Fibroblast of lung (primary cell): ENCODE results near the gene AP1AR. TPM values are rescaled to one million over a fixed set of nuclear protein-coding genes. Genes with fewer than 3 reads are reported as not detected.

Experiments
- DNase-seq, 2 donors: peaks; one replicate each; pipeline versions ENCODE4 v3.0.0 to v3.0.0-alpha.2; 2010; ENCODE audit warnings: low read depth in 2 of 2
- H2AFZ ChIP-seq: 2 replicates; pipeline ENCODE4 v1.5.1; 2012; ENCODE audit warnings: low read length, control low read depth, inconsistent platforms
- H3K27ac ChIP-seq: 2 replicates; pipeline ENCODE4 v1.5.1; 2011; ENCODE audit warnings: low read length, control low read depth; ENCODE audit not compliant: insufficient read depth
- H3K27me3 ChIP-seq: 2 replicates; pipeline ENCODE4 v1.5.1; 2011; ENCODE audit warnings: mild to moderate bottlenecking, low read length; ENCODE audit not compliant: control insufficient read depth, insufficient read depth
- H3K36me3 ChIP-seq: 2 replicates; pipeline ENCODE4 v1.5.1; 2011; ENCODE audit warnings: low read length; ENCODE audit not compliant: control insufficient read depth, insufficient read depth
- H3K4me1 ChIP-seq: 2 replicates; pipeline ENCODE4 v1.5.1; 2011; ENCODE audit warnings: low read length; ENCODE audit not compliant: control insufficient read depth, insufficient read depth; ENCODE audit errors: extremely low read depth
- H3K4me2 ChIP-seq: 2 replicates; pipeline ENCODE4 v1.5.1; 2011; ENCODE audit warnings: low read length, control low read depth; ENCODE audit not compliant: insufficient read depth; ENCODE audit errors: extremely low read depth
- H3K4me3 ChIP-seq, 4 experiments: fragments of 200-600 bp in 1 of 4; sonication (generic) in 1 of 4; replicated peaks in 1 of 4; 2 replicates each; pipeline ENCODE4 v1.5.1; 2011 to 2016; ENCODE audit warnings: low read length in 4 of 4, low read depth in 3 of 4, mild to moderate bottlenecking in 3 of 4, control low read depth in 2 of 4, inconsistent platforms in 1 of 4, mixed read lengths in 1 of 4; ENCODE audit not compliant: insufficient read depth in 1 of 4; ENCODE audit errors: control extremely low read depth in 1 of 4
- H3K79me2 ChIP-seq: 2 replicates; pipeline ENCODE4 v1.5.1; 2012; ENCODE audit warnings: mild to moderate bottlenecking, low read length, inconsistent platforms; ENCODE audit not compliant: control insufficient read depth, insufficient read depth
- H3K9ac ChIP-seq: 2 replicates; pipeline ENCODE4 v1.5.1; 2011; ENCODE audit warnings: mild to moderate bottlenecking, low read length, control low read depth; ENCODE audit not compliant: insufficient read depth
- H3K9me3 ChIP-seq: 2 replicates; pipeline ENCODE4 v1.5.1; 2012; ENCODE audit warnings: low read depth, low read length; ENCODE audit not compliant: control insufficient read depth, insufficient read depth
- H4K20me1 ChIP-seq: 2 replicates; pipeline ENCODE4 v1.5.1; 2011; ENCODE audit warnings: low read length; ENCODE audit not compliant: control insufficient read depth, insufficient read depth; ENCODE audit errors: extremely low read depth
- EZH2 ChIP-seq: IDR thresholded peaks from 2 replicates; pipeline ENCODE4 v1.5.1; 2012; ENCODE audit warnings: low read length, control low read depth, mild to moderate bottlenecking; ENCODE audit errors: missing control alignments
- polyA plus RNA-seq, 2 donors: library from polyadenylated mRNA; depleted of rRNA in 1 of 2; stranded (reverse) in 1 of 2; unstranded in 1 of 2; fragments of >200 nt; gene quantifications; 2 replicates each; pipeline ENCODE4 v1.2.1, GENCODE V29; 2011 to 2012; ENCODE audit warnings: missing spikeins in 1 of 2
- total RNA-seq: library from RNA; depleted of rRNA; stranded (reverse); fragments of >200 nt; gene quantifications from 2 replicates; pipeline ENCODE4 v1.2.1, GENCODE V29; 2014
- TF ChIP-seq, protein P1 (sequence below), 2 donors: IDR thresholded peaks in 1 of 2; conservative IDR thresholded peaks in 1 of 2; 1 replicate in 1 of 2; 2 replicates in 1 of 2; pipeline ENCODE4 v1.5.1; 2011 to 2012; ENCODE audit warnings: low read length in 2 of 2, control low read depth in 1 of 2, inconsistent platforms in 1 of 2, low read depth in 1 of 2, mild to moderate bottlenecking in 1 of 2

The AP1AR gene
- total and polyA plus RNA-seq, 2 donors (not counting 1 experiment from before 2014, with no cell fraction given), result 8.4 to 30.9 TPM

DNA sequence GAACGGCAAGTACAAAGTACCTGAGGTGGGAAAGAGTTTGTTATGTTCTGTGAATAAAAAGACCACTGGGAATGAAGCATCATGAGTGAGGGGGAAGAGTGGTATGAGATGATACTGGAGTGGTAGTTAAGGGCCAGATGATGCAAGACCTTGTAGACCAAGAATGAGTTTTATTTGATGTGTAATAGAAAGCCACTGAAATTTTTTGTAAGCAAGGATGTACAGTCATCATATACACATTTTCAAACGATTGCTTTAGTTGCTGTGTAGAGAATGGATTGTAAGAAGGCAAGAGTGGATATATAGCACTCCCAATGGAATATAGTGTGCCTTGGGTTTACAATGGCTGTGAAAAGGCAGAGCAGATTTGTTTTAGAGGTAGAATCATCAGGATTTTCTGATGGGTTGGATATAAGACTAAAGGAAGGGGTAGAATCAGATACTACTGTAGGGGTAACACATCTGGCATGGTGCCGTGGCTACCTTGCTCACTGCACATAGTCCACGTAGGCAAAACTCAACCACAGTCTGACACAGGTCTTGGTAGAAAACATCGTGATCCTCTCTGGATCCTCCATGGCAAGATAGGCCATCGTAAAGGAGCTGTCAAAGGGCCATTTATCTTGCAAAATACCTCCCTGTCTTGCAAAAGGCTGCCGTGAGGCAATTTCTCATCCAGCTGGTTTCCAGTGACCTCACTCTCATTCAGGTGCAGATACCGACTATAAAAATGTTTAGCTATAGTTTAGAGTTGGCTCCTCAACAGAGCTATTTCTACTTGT is 39.2 kb downstream of the AP1AR start:
- Histone ChIP-seq H3K36me3 (no peaks in the 10 kb centered on the region), H3K9me3 (no peaks in the 10 kb centered on the region), H2AFZ (no peak overlapping the region), H3K79me2 (no peaks in the 10 kb centered on the region), H4K20me1 (no peaks in the 10 kb centered on the region), H3K4me2 (no peak overlapping the region), H3K9ac (no peak overlapping the region), H3K4me3 (no peak overlapping the region), H3K27ac (peak overlapping the region; percentile 18), H3K27me3 (no peaks in the 10 kb centered on the region), H3K4me1 (peaks cover 7% of the 10 kb centered on the region)
- DNase-seq, result peak; percentile 77 to 82
- no peak for TF ChIP-seq EZH2
- TF ChIP-seq, protein P1, sequence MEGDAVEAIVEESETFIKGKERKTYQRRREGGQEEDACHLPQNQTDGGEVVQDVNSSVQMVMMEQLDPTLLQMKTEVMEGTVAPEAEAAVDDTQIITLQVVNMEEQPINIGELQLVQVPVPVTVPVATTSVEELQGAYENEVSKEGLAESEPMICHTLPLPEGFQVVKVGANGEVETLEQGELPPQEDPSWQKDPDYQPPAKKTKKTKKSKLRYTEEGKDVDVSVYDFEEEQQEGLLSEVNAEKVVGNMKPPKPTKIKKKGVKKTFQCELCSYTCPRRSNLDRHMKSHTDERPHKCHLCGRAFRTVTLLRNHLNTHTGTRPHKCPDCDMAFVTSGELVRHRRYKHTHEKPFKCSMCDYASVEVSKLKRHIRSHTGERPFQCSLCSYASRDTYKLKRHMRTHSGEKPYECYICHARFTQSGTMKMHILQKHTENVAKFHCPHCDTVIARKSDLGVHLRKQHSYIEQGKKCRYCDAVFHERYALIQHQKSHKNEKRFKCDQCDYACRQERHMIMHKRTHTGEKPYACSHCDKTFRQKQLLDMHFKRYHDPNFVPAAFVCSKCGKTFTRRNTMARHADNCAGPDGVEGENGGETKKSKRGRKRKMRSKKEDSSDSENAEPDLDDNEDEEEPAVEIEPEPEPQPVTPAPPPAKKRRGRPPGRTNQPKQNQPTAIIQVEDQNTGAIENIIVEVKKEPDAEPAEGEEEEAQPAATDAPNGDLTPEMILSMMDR (conservative IDR thresholded peaks at IDR 0.05 in 1 of 2, IDR thresholded peaks at IDR 0.05 in 1 of 2; ENCODE audit: low read depth in 1 of 2, low read length in 2 of 2), result no peak

DNA sequence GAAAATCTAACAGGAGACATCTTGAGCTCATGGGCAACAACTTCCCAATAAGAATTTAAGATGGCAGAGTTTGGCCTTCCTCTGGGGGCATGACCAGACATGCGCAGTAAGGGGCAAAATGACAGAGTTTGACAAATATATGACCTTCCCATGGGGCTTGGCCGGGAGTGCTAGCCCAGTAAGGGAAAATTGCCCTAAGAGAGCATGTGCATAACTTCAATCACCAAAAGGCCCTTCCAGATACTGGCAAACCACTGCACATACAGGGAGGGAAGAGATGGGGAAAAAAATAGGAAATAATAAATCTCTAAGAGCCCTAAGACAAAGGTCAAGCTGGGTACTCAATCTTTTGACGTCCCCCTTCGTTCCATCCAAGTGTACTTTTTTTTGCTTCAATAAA is 40.7 kb downstream of the AP1AR start:
- Histone ChIP-seq H3K27me3 (no peaks in the 10 kb centered on the region), H3K79me2 (no peaks in the 10 kb centered on the region), H3K27ac (no peak overlapping the region), H3K9ac (no peak overlapping the region), H3K36me3 (no peaks in the 10 kb centered on the region), H4K20me1 (no peaks in the 10 kb centered on the region), H2AFZ (no peak overlapping the region), H3K4me1 (peaks cover 7% of the 10 kb centered on the region), H3K4me3 (no peak overlapping the region), H3K9me3 (no peaks in the 10 kb centered on the region), H3K4me2 (no peak overlapping the region)
- no peak for DNase-seq
- TF ChIP-seq, protein P1 (conservative IDR thresholded peaks at IDR 0.05 in 1 of 2, IDR thresholded peaks at IDR 0.05 in 1 of 2; ENCODE audit: low read depth in 1 of 2, low read length in 2 of 2), result no peak

DNA sequence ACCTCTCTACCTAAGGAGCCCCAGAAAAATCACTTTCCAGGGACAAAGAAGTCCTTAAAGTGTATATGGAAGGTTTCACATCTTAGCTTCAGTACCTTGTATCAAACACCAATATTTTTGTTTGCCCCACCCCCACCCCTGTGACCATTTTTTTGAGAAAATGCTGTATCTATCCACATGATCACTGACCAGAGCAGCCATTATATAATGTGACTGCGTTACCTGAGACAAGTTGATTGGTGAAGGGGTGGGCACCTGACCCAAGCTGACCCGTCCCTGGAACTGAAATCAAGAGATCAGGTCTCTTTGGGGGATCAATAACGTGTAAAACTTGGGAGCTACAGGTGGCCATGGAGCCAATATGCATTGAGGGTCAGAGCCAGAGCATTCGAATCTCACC is 43.4 kb downstream of the AP1AR start:
- TF ChIP-seq, protein P1 (conservative IDR thresholded peaks at IDR 0.05 in 1 of 2, IDR thresholded peaks at IDR 0.05 in 1 of 2; ENCODE audit: low read depth in 1 of 2, low read length in 2 of 2), result no peak
- no peak for TF ChIP-seq EZH2
- no peak overlapping the region for H3K4me3 ChIP-seq
- H3K36me3 ChIP-seq, result no peaks in the 10 kb centered on the region
- H3K4me2 ChIP-seq, result no peak overlapping the region
- peaks cover 7% of the 10 kb centered on the region for H3K4me1 ChIP-seq
- no peak for DNase-seq
- no peaks in the 10 kb centered on the region for H3K9me3 ChIP-seq
- H4K20me1 ChIP-seq, result no peaks in the 10 kb centered on the region
- H3K9ac ChIP-seq, result no peak overlapping the region
- no peaks in the 10 kb centered on the region for H3K79me2 ChIP-seq
- no peak overlapping the region for H3K27ac ChIP-seq
- H2AFZ ChIP-seq, result no peak overlapping the region
- no peaks in the 10 kb centered on the region for H3K27me3 ChIP-seq
